Measurements from ENCODE around the gene HGF. TPM values are rescaled to one million over a fixed set of nuclear protein-coding genes. Genes with fewer than 3 reads are reported as not detected.

Gene HGF
- total RNA-seq, 4 donors from 2014 or later, result 5.0 to 13.4 (median 5.6) TPM

DNA sequence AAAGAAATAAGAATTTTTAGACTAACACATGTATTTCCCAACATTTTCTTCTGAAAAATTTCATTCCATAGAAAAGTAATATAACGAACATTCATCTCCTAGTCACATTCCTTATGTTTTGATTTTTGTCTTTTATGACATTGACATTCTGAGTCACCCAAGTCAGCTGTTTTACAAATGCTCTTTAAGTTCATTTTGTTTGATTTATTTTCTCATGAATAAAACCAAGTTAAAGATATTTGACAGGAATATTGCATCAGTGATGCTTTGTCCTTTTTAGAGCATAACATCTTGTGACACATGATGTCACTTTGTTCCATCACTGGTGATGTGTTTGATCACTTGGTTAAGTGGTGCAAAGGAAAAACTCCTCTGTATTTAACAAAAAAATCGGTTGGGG is 48.4 kb downstream of the HGF start:
- Histone ChIP-seq H3K4me3 (no peak overlapping the region), H3K27me3 (no peaks in the 10 kb centered on the region), H3K27ac (replicated peaks in 1 of 4) (no peak overlapping the region), H3K36me3 (peaks cover 0 to 8% (median 0%) of the 10 kb centered on the region in 4 donors), H3K9me3 (no peaks in the 10 kb centered on the region), H3K4me1 (peaks cover 0 to 11% (median 5%) of the 10 kb centered on the region in 4 donors)
- no peak for DNase-seq (ENCODE audit: extremely low spot score)
- intact Hi-C loops (cut with DNase I), result no loop called here
- WGBS, result 90% methylated on average over 2 of the region's 2 CpGs
- no peak for TF ChIP-seq POLR2A (IDR thresholded peaks at IDR 0.05; ENCODE audit: low read depth)
- TF ChIP-seq EP300 (IDR thresholded peaks at IDR 0.05), result no peak
- TF ChIP-seq, protein P1, sequence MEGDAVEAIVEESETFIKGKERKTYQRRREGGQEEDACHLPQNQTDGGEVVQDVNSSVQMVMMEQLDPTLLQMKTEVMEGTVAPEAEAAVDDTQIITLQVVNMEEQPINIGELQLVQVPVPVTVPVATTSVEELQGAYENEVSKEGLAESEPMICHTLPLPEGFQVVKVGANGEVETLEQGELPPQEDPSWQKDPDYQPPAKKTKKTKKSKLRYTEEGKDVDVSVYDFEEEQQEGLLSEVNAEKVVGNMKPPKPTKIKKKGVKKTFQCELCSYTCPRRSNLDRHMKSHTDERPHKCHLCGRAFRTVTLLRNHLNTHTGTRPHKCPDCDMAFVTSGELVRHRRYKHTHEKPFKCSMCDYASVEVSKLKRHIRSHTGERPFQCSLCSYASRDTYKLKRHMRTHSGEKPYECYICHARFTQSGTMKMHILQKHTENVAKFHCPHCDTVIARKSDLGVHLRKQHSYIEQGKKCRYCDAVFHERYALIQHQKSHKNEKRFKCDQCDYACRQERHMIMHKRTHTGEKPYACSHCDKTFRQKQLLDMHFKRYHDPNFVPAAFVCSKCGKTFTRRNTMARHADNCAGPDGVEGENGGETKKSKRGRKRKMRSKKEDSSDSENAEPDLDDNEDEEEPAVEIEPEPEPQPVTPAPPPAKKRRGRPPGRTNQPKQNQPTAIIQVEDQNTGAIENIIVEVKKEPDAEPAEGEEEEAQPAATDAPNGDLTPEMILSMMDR (IDR thresholded peaks at IDR 0.05), result no peak
- TF ChIP-seq POLR2AphosphoS5 (IDR thresholded peaks at IDR 0.05), result no peak

DNA sequence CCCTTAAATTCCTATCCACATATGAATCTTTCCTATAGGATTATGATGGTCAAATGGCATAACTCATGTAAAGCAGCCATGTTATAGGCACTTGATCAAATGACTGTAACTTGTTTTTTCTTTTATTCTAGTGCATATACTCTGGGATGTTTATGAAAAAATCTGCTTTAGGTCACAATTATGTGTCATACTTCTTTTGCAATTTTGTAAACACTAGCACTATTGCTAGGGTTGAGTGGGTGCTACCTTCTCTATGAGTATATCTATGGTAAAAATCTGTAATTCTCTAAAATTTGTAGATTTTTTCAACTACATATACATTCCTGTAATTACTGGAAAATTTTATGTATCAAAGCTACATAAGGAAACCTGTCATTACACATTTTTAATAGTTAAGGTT is 50.0 kb downstream of the HGF start:
- TF ChIP-seq POLR2A (IDR thresholded peaks at IDR 0.05; ENCODE audit: low read depth) (no peak), POLR2AphosphoS5 (IDR thresholded peaks at IDR 0.05) (no peak), EP300 (IDR thresholded peaks at IDR 0.05) (no peak)
- TF ChIP-seq, protein P1 (IDR thresholded peaks at IDR 0.05), result no peak
- H3K36me3 ChIP-seq, result peaks cover 0 to 5% (median 0%) of the 10 kb centered on the region in 4 donors
- H3K4me1 ChIP-seq, result peaks cover 0 to 4% (median 2%) of the 10 kb centered on the region in 4 donors
- intact Hi-C loops (cut with DNase I), result loop anchor here (10.0 kb wide), 1 partner anchor 215 kb away; no protein-coding TSS in a partner anchor
- no peak overlapping the region for H3K27ac ChIP-seq (replicated peaks in 1 of 4)
- no peaks in the 10 kb centered on the region for H3K27me3 ChIP-seq
- no peak for DNase-seq (ENCODE audit: extremely low spot score)
- H3K9me3 ChIP-seq, result no peaks in the 10 kb centered on the region
- no peak overlapping the region for H3K4me3 ChIP-seq

DNA sequence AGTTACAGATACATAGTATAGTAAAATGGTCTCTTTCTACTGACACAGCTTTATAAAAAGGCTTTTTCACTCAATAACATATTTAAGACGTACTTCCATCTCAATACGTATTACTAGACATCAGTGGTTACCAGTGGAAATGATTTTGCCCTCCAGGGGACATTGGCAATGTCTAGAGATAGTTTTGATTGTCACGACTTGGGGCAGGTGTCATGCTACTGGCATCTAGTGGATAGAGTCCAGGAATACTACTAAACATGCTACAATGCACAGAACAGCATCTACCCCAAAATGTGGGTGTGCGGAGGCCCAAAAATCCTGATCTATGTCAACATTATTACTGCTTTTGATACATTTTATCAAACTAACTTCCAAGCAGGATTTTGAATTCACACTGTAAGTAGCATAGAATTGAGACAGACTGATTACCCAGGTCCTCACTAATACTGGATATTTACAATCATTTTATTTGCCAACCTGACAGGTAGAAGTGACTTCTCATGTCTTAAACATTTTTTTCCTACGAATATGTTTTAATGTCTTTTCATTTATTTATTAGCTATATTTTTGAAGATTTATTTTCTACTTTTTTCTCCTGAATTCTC is 53.8 kb downstream of the HGF start:
- Histone ChIP-seq H3K9me3 (no peaks in the 10 kb centered on the region), H3K4me3 (no peak overlapping the region), H3K4me1 (peaks cover 0 to 12% (median 3%) of the 10 kb centered on the region in 4 donors), H3K36me3 (no peaks in the 10 kb centered on the region), H3K27me3 (no peaks in the 10 kb centered on the region), H3K27ac (replicated peaks in 1 of 4) (no peak overlapping the region)
- no peak for DNase-seq (ENCODE audit: extremely low spot score)
- 75% methylated on average over 5 of the region's 5 CpGs for WGBS
- no peak for TF ChIP-seq EP300 (IDR thresholded peaks at IDR 0.05)
- TF ChIP-seq, protein P1 (IDR thresholded peaks at IDR 0.05), result peak in 1 of 3 experiments; percentile 20
- intact Hi-C loops (cut with DNase I), result loop anchor here (10.0 kb wide), 1 partner anchor 211 kb away; no protein-coding TSS in a partner anchor

DNA sequence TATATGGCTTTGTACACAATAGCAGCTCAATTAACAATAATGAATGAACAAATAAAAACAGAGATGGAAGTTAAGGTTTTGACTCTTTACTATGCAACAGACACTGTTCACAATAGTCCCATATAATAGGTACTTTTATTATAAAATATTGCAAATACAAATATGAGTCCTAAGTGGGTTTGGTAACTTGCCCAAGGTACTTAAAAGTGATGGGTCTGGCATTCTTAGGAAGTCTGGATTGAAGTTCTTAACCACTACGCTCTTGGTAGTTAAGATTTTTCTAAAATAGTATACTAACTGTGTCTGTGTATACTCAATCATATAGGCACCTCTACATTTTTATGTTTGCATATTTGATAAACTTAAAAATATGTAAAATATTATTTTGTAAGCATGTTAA is 55.5 kb downstream of the HGF start:
- intact Hi-C loops (cut with DNase I), result loop anchor here (10.0 kb wide), 1 partner anchor 210 kb away; no protein-coding TSS in a partner anchor
- no peak for TF ChIP-seq POLR2A (IDR thresholded peaks at IDR 0.05; ENCODE audit: low read depth)
- TF ChIP-seq, protein P1 (IDR thresholded peaks at IDR 0.05), result no peak
- no peak for TF ChIP-seq POLR2AphosphoS5 (IDR thresholded peaks at IDR 0.05)
- no peak for TF ChIP-seq EP300 (IDR thresholded peaks at IDR 0.05)
- Histone ChIP-seq H3K9me3 (no peaks in the 10 kb centered on the region), H3K27me3 (no peaks in the 10 kb centered on the region), H3K27ac (replicated peaks in 1 of 4) (no peak overlapping the region), H3K36me3 (no peaks in the 10 kb centered on the region), H3K4me3 (no peak overlapping the region), H3K4me1 (peaks cover 0 to 12% (median 3%) of the 10 kb centered on the region in 4 donors)
- 75% methylated on average over 1 of the region's 1 CpG for WGBS
- DNase-seq (ENCODE audit: extremely low spot score), result no peak

- no peaks in the 10 kb centered on the region for H3K9me3 ChIP-seq
- no peaks in the 10 kb centered on the region for H3K27me3 ChIP-seq
- peaks cover 0 to 12% (median 3%) of the 10 kb centered on the region in 4 donors for H3K4me1 ChIP-seq
- TF ChIP-seq POLR2AphosphoS5 (IDR thresholded peaks at IDR 0.05), result no peak
- TF ChIP-seq, protein P1 (IDR thresholded peaks at IDR 0.05), result no peak
- TF ChIP-seq EP300 (IDR thresholded peaks at IDR 0.05), result no peak
- no peak for TF ChIP-seq POLR2A (IDR thresholded peaks at IDR 0.05; ENCODE audit: low read depth)
- no peak overlapping the region for H3K27ac ChIP-seq (replicated peaks in 1 of 4)
- no peak for DNase-seq (ENCODE audit: extremely low spot score)
- 97% methylated on average over 1 of the region's 1 CpG for WGBS
- H3K4me3 ChIP-seq, result no peak overlapping the region
- H3K36me3 ChIP-seq, result no peaks in the 10 kb centered on the region
- intact Hi-C loops (cut with DNase I), result loop anchor here (10.0 kb wide), 1 partner anchor 206 kb away; no protein-coding TSS in a partner anchor
These were observed 59.1 kb downstream of the HGF start for GRCh38 chr7:81710751-81711150.
